GM23338 (cell line): Measurements from ENCODE around the gene ISLR2. TPM values are rescaled to one million over a fixed set of nuclear protein-coding genes. Genes with fewer than 3 reads are reported as not detected.

Experiments
- ATAC-seq: fragments of 200-7000 bp; cut with Tn5 transposase; 3 replicates; pipeline ENCODE4 v1.9.1; 2020
- DNase-seq: peaks from one replicate; pipeline ENCODE4 v3.0.0-alpha.2; 2015; ENCODE audit warnings: low spot score
- H2AFZ ChIP-seq: fragments of 200-600 bp; sonication (generic); 2 replicates; pipeline ENCODE4 v1.8.0; 2016; ENCODE audit warnings: antibody characterized with exemption, mild to moderate bottlenecking, moderate library complexity
- H3F3A ChIP-seq: fragments of 200-600 bp; sonication (generic); replicated peaks from 2 replicates; pipeline ENCODE4 v1.8.0; 2017; ENCODE audit warnings: antibody characterized with exemption, mixed run types, low read depth
- H3K27ac ChIP-seq: fragments of 200-600 bp; sonication (generic); 2 replicates; pipeline ENCODE4 v1.6.1; 2016; ENCODE audit warnings: low read depth
- H3K27me3 ChIP-seq: fragments of 200-600 bp; sonication (generic); 2 replicates; pipeline ENCODE4 v1.8.0; 2016; ENCODE audit warnings: mild to moderate bottlenecking, mixed run types, moderate library complexity; ENCODE audit not compliant: insufficient read depth
- H3K36me3 ChIP-seq: fragments of 200-600 bp; sonication (generic); 2 replicates; pipeline ENCODE4 v1.8.0; 2016; ENCODE audit warnings: mild to moderate bottlenecking; ENCODE audit not compliant: insufficient read depth
- H3K4me1 ChIP-seq: fragments of 200-600 bp; sonication (generic); 2 replicates; pipeline ENCODE4 v1.8.0; 2016; ENCODE audit warnings: mild to moderate bottlenecking, moderate library complexity; ENCODE audit not compliant: insufficient read depth
- H3K4me2 ChIP-seq: fragments of 200-600 bp; sonication (generic); 2 replicates; pipeline ENCODE4 v1.7.1; 2017; ENCODE audit warnings: mixed run types
- H3K4me3 ChIP-seq: fragments of 200-600 bp; sonication (generic); 2 replicates; pipeline ENCODE4 v1.6.1; 2016; ENCODE audit warnings: mixed run types
- H3K79me2 ChIP-seq: fragments of 200-600 bp; sonication (generic); replicated peaks from 2 replicates; pipeline ENCODE4 v1.8.0; 2017; ENCODE audit warnings: mild to moderate bottlenecking; ENCODE audit not compliant: insufficient read depth
- H3K9me2 ChIP-seq: fragments of 200-600 bp; sonication (generic); 2 replicates; pipeline ENCODE4 v1.8.0; 2017; ENCODE audit not compliant: insufficient read depth
- H4K20me1 ChIP-seq: fragments of 200-600 bp; sonication (generic); replicated peaks from 2 replicates; pipeline ENCODE4 v1.8.0; 2017; ENCODE audit warnings: mild to moderate bottlenecking; ENCODE audit not compliant: insufficient read depth
- H3K27ac Mint-ChIP-seq: 2 replicates; pipeline ENCODE4 v1.8.0; 2020; ENCODE audit warnings: inconsistent platforms, mild to moderate bottlenecking, moderate library complexity, mixed read lengths
- H3K27me3 Mint-ChIP-seq: 3 replicates; pipeline ENCODE4 v1.8.0; 2022; ENCODE audit warnings: low read depth, mild to moderate bottlenecking, moderate library complexity, mixed read lengths, inconsistent platforms; ENCODE audit not compliant: insufficient read depth, poor library complexity
- H3K36me3 Mint-ChIP-seq: 3 replicates; pipeline ENCODE4 v1.8.0; 2021; ENCODE audit warnings: low read depth, mild to moderate bottlenecking, inconsistent platforms, moderate library complexity, mixed read lengths
- H3K4me1 Mint-ChIP-seq: 3 replicates; pipeline ENCODE4 v1.8.0; 2020; ENCODE audit warnings: mild to moderate bottlenecking, inconsistent platforms, mixed read lengths
- H3K4me3 Mint-ChIP-seq: 3 replicates; pipeline ENCODE4 v1.8.0; 2021; ENCODE audit warnings: moderate library complexity, mild to moderate bottlenecking, inconsistent platforms, mixed read lengths
- H3K9me3 Mint-ChIP-seq: 3 replicates; pipeline ENCODE4 v1.8.0; 2020; ENCODE audit warnings: moderate library complexity, mild to moderate bottlenecking, inconsistent platforms, mixed read lengths
- CREB1 ChIP-seq: fragments of 250-450 bp; sonication (Bioruptor Pico); IDR thresholded peaks from 2 replicates; pipeline ENCODE4 v1.5.0; 2020; ENCODE audit warnings: low read depth, mild to moderate bottlenecking, moderate library complexity
- CTCF ChIP-seq, 2 experiments: fragments of 200-600 bp in 1 of 2; sonication (generic) in 1 of 2; conservative IDR thresholded peaks; 2 replicates each; pipeline versions ENCODE4 v1.5.1 to v1.6.1; 2016 to 2017; ENCODE audit warnings: antibody characterized with exemption in 2 of 2, low read depth in 2 of 2, mild to moderate bottlenecking in 2 of 2, moderate library complexity in 1 of 2
- ETS1 ChIP-seq: IDR thresholded peaks from 2 replicates; pipeline ENCODE4 v1.6.1; 2016; ENCODE audit warnings: antibody characterized with exemption
- EZH2 ChIP-seq: fragments of 200-600 bp; sonication (generic); IDR thresholded peaks from one replicate; pipeline ENCODE4 v1.8.0; 2017; ENCODE audit warnings: antibody characterized with exemption, mild to moderate bottlenecking, low read depth; ENCODE audit not compliant: unreplicated experiment
- EZH2phosphoT487 ChIP-seq: fragments of 200-600 bp; sonication (generic); IDR thresholded peaks from one replicate; pipeline ENCODE4 v1.8.1; 2018; ENCODE audit warnings: antibody characterized with exemption; ENCODE audit not compliant: unreplicated experiment
- JUNB ChIP-seq: IDR thresholded peaks from one replicate; pipeline ENCODE4 v1.6.1; 2016; ENCODE audit warnings: antibody characterized with exemption; ENCODE audit not compliant: unreplicated experiment
- POLR2AphosphoS5 ChIP-seq: IDR thresholded peaks from 2 replicates; pipeline ENCODE4 v1.6.1; 2016; ENCODE audit warnings: antibody characterized with exemption, low read depth
- REST ChIP-seq: IDR thresholded peaks from one replicate; pipeline ENCODE4 v1.6.1; 2018; ENCODE audit warnings: antibody characterized with exemption; ENCODE audit not compliant: unreplicated experiment
- STAT1 ChIP-seq: IDR thresholded peaks from one replicate; pipeline ENCODE4 v1.6.1; 2016; ENCODE audit warnings: antibody characterized with exemption; ENCODE audit not compliant: unreplicated experiment
- ZNF462 ChIP-seq: fragments of 250-450 bp; sonication (Bioruptor Pico); IDR thresholded peaks from 2 replicates; pipeline ENCODE4 v1.5.0; 2020; ENCODE audit warnings: mild to moderate bottlenecking, moderate library complexity
- polyA plus RNA-seq: library from polyadenylated mRNA; unstranded; fragments of >200 nt; fragmentation: Nextera tagmentation; extraction: Ambion mirVana; gene quantifications from 2 replicates; pipeline ENCODE4 v1.2.1, GENCODE V29; 2016
- total RNA-seq: library from RNA; depleted of rRNA; stranded (reverse); fragments of >200 nt; shearing (Covaris generic); gene quantifications from 2 replicates; pipeline ENCODE4 v1.2.3, GENCODE V29; 2014

The ISLR2 gene
- total and polyA plus RNA-seq, 2 experiments from 2014 or later: 0.13 to 0.21 TPM

- no peak for TF ChIP-seq ZNF462 (CRISPR knock-in tag)
- TF ChIP-seq STAT1: no peak
- TF ChIP-seq ETS1: no peak
- no peak for TF ChIP-seq CREB1 (CRISPR knock-in tag)
- no peak for TF ChIP-seq EZH2
- no peak for TF ChIP-seq POLR2AphosphoS5
- no peak for TF ChIP-seq JUNB
Measured at GRCh38 chr15:74182131-74182530, 51.7 kb downstream of the ISLR2 start (continued).

GRCh38 chr15:74184582-74185091 is 54.3 kb downstream of the ISLR2 start:
- no peak overlapping the region for H3K27ac ChIP-seq
- no peak for TF ChIP-seq ETS1
- TF ChIP-seq REST: no peak
- no peak for TF ChIP-seq EZH2phosphoT487
- TF ChIP-seq JUNB: no peak
- TF ChIP-seq CREB1 (CRISPR knock-in tag): no peak
- TF ChIP-seq CTCF (conservative IDR thresholded peaks at IDR 0.05; ENCODE audit: low read depth in 2 of 2): no peak
- no peaks in the 10 kb centered on the region; the same call in 2 of the 3 replicates for H3K4me1 Mint-ChIP-seq
- ATAC-seq (no peak), DNase-seq (no peak)
- no peaks in the 10 kb centered on the region for H3K36me3 ChIP-seq
- H2AFZ ChIP-seq: no peak overlapping the region
- H3K27me3 Mint-ChIP-seq: peaks cover 11% of the 10 kb centered on the region
- H3K4me1 ChIP-seq: no peaks in the 10 kb centered on the region
- no peaks in the 10 kb centered on the region for H4K20me1 ChIP-seq
- no peaks in the 10 kb centered on the region; the same call in 2 of the 3 replicates for H3K36me3 Mint-ChIP-seq
- no peak overlapping the region for H3K4me2 ChIP-seq
- H3K4me3 ChIP-seq: no peak overlapping the region
- H3K4me3 Mint-ChIP-seq: no peak overlapping the region
- no peak overlapping the region for H3K27ac Mint-ChIP-seq
- no peaks in the 10 kb centered on the region for H3K27me3 ChIP-seq
- H3K79me2 ChIP-seq: no peaks in the 10 kb centered on the region
- H3F3A ChIP-seq: no peaks in the 10 kb centered on the region
- no peaks in the 10 kb centered on the region for H3K9me2 ChIP-seq
- no peaks in the 10 kb centered on the region for H3K9me3 Mint-ChIP-seq
